ENCODE results near the gene NRXN2.
"Not testable (repeated sequence)": the region's sequence is repeated elsewhere in the genome, so short reads cannot be mapped to it uniquely, and the experiment has no call there.

NRXN2 gene

DNA sequence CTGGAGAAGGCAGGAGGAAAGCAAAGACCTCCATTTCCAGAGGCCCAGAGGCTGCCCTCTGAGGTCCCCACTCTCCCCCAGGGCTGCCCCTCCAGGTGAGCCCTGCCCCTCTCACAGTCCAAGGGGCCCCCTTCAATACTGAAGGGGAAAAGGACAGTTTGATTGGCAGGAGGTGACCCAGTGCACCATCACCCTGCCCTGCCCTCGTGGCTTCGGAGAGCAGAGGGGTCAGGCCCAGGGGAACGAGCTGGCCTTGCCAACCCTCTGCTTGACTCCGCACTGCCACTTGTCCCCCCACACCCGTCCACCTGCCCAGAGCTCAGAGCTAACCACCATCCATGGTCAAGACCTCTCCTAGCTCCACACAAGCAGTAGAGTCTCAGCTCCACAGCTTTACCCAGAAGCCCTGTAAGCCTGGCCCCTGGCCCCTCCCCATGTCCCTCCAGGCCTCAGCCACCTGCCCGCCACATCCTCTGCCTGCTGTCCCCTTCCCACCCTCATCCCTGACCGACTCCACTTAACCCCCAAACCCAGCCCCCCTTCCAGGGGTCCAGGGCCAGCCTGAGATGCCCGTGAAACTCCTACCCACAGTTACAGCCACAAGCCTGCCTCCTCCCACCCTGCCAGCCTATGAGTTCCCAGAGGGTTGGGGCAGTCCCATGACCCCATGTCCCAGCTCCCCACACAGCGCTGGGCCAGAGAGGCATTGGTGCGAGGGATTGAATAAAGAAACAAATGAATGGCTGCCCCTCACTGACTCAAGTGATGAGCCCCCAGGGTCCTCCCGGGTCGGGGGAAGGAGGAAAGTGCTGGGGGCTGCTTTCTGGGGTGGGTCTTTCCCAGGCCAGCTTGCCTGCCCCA lies 121.2 kb downstream of the NRXN2 start:
- DNase-seq = no peak

DNA sequence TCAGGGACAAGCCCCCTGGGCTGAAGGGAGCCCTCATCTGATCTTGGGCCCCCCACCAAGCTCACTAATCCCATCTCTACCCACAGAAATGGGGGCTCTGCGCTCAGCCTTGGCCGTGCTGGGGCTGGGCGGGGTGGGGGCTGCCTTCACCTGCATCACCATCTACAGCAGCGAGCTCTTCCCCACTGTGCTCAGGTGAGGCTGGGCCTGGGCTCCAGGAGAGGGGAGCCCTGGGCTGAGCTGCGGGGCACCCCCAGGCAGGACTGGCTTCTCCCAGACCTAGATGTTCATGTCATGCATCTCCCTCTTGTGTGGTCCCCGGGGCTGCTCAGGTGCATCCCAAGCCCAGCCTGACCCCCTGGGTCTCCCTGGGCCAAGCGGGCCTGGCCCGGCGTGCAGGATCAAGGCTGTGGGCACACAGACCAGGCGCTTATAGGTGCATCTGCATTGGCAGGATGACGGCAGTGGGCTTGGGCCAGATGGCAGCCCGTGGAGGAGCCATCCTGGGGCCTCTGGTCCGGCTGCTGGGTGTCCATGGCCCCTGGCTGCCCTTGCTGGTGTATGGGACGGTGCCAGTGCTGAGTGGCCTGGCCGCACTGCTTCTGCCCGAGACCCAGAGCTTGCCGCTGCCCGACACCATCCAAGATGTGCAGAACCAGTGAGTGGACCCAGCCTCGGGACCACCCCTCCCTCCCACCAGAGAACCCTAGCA lies 122.6 kb downstream of the NRXN2 start:
- DNase-seq = no peak

DNA sequence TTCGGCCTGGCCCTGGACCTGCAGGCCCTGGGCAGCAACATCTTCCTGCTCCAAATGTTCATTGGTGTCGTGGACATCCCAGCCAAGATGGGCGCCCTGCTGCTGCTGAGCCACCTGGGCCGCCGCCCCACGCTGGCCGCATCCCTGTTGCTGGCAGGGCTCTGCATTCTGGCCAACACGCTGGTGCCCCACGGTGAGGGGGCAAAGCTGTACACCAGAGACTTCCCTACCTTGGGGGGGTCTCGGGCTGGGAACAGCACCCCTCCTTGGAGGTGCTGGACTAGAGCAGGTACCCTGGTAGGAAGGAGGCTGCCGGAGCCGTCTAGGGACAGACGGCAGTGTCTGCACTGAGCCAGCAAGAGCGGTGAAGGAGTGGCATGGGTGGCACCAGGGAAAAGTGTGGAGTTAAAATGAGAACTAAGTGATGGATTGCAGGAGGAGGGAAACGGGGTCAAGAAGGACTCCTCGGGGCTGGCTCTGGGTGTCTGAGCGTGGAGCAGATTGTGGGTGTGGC lies 123.2 kb downstream of the NRXN2 start:
- no peak for DNase-seq

DNA sequence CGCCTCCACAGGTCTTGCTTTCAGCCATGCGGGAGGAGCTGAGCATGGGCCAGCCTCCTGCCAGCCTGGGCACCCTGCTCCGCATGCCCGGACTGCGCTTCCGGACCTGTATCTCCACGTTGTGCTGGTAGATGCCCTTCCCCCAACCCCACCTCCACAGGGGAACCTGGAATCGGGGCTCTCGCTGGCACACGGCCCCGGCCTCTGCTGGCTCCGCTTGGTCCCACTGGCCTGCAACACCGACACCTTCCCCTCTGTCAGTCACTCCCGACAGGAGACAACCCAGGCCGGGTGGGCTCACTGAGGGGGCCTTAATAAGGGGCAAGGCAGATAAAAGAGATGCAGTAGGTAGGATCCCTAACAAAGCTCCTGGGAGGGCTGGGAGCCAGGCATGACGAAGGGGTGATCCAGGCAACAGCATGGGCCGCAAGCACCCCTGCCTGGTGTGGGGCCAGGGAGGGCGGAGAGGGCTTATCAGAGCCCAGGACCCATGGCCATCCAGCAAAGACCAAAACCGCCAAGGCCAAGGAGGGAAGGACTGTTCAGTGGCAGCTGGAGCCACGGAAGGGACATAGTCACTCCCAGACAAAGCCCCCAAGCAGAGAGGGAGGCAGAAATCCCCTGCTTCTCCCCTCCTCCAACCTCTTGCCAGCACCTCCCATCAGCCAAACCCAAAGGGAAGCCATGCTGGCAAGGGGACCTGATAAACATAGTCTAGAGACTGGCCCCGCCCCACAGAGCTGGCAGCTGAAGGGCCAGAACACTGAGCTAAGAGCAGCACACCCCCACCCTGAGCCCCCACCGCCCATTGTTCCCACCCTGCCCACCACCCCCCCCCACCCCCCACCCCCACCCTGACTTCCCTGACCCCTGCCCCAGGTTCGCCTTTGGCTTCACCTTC lies 124.0 kb downstream of the NRXN2 start:
- no peak for DNase-seq

DNA sequence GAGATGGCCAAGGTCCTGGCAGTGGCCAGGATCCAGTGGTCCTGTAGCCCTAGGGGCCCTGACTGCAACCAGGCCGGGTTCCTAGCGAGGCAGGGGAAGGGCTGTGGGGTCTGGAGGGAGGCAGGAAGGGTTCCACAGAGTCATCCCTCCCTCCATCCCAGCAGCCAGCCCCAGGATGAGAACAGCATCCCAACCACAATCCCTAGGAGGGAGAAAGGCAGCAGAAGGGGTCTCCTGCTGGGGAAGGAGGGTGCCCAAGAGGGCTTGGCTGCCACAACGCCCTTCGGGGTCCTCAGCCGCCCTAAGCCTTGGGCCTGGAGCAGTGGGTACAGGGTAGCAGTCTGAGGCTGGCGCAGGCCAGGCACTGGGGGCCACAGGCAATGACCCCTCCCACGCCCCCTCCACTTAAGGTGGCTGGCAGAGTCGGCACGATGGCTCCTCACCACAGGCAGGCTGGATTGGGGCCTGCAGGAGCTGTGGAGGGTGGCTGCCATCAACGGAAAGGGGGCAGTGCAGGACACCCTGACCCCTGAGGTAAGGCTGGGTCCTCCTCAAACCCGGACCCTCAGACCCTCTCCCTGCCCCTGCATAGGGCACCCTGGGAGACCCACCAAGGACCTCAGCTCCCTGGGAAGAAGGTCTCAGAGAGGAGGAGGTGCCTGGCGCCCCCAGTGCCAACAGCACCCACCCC lies 124.7 kb downstream of the NRXN2 start:
- no peak for DNase-seq

DNA sequence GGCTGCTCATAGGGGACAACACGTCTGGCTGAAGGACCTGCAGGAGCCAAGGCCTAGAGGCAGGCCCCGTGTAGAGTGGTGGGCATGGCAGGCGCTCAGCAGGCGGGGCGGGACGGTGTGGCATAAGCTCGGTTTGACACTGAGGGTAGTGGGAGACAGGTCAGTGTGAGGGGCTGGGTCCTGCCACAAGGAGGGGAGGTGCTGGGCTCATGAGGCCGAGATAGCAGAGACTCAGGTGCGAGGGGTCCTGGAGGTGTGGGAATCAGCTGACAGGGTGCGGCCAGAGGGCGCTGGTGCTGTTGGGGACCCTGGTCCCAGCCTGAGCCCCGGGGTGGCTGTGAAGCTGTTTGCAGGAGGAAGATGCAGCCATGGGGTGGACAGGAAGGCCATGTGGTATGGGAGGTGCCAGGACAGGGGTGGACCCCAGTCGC lies 125.3 kb downstream of the NRXN2 start:
- no peak for DNase-seq

DNA sequence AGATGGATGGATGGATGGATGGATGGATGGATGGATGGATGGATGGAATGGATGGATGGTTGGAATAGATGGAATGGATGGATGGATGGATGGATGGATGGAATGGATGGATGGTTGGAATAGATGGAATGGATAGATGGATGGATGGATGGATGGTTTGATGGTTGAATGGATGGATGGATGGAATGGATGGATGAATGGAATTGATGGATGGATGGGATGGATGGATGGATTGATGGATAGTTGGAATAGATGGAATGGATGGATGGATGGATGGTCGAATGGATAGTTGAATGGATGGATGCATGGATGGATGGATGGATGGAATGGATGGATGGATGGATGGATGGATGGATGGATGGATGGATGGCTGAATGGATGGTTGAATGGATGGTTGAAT lies 127.1 kb downstream of the NRXN2 start:
- not testable (repeated sequence) for DNase-seq

DNA sequence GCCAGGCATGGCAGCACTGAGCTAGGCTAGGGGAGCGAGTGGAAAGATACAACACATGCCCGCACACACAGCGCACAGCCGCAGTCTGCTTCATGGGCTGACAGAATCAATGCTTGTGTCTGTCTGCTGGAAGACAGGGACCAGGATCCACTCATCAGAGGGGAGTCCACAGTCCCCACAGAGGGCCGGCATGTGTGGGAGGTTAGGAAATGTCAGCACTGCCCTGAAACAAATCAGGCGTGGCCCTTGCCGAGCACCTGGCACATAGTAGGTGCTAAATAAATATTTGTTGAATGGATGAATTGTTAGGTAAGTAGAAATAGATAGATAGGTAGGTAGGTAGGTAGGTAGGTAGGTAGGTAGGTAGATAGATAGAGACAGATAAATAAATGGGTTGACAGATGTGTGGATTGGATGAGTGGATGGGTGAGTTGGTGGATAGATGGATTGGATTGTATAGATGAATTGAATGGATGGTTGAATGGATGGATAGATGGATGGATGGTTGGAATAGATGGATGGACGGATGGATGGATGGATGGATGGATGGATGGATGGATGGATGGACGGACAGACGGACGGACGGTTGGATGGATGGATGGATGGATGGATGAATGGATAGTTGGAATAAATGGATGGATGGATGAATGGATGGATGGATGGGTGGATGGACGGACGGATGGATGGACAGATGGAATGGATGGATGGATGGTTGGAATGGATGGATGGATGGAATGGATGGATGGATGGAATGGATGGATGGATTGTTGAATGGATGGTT lies 128.6 kb downstream of the NRXN2 start:
- no peak for DNase-seq

DNA sequence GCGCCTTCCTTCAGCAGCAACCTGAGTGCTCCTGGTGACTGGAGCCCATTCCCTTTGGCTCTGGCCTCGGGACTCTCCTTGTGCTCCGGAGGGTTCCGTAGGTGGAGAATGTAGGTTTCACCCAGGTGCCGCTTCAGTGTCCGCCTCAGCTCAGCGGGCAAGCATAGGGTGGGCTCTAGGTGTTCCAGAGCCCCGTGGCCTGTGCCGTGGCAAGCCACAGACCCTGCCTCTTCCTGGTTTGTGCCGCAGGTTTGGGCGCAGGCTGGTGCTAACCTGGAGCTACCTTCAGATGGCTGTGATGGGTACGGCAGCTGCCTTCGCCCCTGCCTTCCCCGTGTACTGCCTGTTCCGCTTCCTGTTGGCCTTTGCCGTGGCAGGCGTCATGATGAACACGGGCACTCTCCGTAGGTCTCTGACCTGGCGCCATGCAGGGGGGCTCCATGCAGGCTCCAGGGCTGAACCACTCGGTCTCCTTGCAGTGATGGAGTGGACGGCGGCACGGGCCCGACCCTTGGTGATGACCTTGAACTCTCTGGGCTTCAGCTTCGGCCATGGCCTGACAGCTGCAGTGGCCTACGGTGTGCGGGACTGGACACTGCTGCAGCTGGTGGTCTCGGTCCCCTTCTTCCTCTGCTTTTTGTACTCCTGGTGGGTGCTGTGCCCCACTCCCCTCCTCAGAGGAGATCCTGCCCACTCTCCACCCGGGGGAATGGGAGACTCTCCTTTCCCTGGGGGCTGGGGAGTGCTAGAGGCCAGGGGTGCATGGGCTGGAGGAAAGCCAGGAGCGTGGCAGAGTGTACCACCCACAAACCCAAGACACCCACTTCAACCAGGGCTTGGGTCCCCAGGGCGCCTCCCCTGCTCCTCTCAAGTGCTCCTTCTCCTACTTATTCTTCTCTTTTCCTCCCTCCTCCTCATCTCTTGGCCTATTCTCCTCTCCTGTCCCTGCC lies 129.6 kb downstream of the NRXN2 start:
- no peak for DNase-seq

DNA sequence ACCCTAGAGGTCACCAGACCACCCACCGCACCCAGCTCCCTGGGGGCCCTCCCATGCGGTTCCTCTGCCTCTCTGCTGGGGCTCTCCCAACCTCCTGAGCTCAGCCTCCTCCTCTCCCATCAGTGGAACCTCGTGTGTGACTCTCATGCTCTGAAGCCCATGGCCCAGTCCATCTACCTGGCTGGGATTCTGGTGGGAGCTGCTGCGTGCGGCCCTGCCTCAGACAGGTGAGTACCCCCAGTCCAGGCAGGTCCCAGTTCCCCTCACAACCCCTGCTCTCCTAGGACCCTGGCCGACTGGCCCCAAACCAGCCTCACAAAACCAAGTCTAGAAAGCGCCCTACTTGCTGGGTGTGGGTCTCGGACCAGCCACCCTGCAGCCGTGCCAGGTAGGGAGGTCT lies 130.3 kb downstream of the NRXN2 start:
- no peak for DNase-seq

DNA sequence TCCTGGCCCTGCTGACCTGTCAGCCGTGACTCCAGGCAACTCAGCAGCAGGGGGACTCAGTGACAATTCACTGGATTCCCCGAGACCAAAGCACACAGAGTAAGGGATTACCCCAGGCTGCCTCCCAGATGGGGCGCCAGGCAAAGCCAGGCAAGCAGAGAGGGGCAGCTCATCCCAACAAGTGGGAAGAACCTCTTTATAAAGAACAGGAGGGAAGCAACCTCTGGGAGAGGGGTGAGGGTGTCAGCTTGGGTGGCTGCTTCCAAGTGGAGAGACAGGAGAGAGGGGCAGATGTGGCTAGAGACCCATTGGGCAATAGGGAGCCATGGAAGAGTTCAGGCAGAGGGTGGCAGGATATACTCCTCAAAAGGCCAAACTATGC lies 130.8 kb downstream of the NRXN2 start:
- no peak for DNase-seq

DNA sequence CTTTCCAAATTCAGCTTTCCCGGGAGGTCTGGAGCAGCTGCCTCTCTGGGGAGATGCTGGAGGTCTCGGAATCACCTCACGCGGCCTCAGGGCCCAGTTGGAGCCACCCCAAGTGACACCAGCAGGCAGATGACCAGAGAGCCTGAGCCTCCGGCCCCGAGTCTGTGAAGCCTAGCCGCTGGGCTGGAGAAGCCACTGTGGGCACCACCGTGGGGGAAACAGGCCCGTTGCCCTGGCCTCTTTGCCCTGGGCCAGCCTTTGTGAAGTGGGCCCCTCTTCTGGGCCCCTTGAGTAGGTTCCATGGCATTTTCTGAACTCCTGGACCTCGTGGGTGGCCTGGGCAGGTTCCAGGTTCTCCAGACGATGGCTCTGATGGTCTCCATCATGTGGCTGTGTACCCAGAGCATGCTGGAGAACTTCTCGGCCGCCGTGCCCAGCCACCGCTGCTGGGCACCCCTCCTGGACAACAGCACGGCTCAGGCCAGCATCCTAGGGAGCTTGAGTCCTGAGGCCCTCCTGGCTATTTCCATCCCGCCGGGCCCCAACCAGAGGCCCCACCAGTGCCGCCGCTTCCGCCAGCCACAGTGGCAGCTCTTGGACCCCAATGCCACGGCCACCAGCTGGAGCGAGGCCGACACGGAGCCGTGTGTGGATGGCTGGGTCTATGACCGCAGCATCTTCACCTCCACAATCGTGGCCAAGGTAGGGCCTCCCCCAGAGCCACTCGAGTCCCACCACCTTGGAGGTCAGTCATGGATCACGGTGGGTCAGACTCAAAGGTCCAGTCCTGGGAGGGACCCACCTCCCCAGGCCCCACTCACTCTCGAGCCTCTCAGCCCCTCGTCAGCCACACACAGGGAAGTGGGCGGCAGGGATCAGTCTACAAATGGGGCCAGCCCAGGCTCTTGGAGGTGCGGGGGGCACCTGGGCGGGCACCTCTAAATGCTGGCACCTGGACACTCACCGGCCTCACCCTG lies 131.5 kb downstream of the NRXN2 start:
- DNase-seq = no peak

DNA sequence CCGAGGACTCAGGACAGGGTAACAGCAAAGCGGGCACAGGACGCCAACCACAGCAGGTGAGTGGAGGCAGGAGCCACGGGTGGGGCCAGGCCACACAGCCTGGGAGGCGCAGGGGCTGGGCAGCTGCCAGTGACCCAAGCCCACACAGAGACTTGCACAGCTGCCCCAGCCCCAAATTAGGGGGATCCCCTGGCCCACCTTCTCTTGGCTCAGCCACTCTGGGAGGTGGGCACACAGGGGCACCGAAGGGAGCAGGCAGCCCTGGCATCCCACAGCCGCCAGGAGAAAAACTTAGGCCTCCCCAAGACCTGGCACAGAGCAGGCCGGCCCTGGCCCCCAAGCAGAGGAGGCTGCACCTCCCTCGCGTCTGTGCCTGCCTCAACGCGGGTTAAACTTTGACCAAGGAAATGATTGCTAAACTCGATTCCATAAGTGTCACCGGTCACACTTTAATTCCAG lies 132.2 kb downstream of the NRXN2 start, which contains the start of gene SLC22A12:
SLC22A12 (plus strand) TSS at position 458 of the 459 bp plus-strand sequence. CDS start 337 bp downstream, outside the sequence.
- DNase-seq = no peak

DNA sequence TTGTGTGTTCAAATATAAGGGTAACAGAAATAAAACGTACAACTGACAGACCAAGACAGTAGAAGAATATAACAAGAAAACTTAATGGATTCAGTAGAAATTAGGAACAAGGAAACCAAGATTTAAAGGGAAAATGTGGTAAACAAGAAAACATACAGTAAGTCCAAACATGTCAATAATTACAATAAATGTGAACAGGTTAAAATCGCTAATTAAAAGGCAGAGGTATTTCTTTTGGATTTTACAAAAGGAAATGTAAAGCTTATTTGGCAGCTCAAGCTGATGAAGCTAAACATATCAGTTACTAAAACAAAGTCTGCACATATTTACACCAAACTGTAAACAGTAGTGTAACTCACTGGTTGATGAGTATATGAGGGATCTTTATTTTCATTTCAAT lies 134.3 kb downstream of the NRXN2 start:
- no peak for DNase-seq

DNA sequence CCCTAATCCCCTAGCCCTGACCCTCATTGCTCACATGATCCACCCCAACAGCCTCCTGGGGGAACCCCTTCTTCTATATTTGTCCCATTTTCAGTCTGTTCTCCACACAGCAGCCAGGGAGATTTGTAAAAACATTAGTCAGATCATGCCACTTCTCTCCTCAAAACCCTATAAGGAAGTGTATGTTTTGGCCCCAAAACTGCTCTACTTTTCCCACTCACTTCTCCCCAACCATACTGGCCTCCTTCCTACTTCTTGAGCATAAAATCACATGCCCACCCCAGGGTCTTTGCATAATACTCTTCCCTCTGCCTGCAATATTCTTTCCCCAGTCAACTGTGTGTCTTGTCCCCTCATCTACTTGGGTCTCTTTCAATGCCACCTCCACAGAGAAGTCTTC lies 136.6 kb downstream of the NRXN2 start:
- no peak for DNase-seq

DNA sequence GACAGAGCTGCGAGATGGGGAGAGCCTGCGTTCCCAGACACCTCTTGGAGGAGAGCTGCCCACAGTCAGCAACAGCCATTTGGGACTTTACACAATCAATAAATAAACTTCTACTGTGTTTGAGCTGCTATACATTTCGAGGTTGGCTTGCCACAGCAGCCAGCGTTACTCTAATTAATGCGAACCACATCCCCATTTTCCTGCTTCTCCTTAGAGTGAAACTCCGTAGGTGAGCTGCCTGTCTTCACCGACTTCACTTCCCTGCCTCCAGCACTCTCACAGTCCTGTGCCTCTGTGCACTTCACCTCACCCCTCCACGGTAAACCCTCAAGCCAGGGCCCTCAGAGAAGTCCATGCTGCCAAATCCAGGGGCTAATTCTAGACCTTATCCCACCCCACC lies 137.8 kb downstream of the NRXN2 start:
- no peak for DNase-seq

DNA sequence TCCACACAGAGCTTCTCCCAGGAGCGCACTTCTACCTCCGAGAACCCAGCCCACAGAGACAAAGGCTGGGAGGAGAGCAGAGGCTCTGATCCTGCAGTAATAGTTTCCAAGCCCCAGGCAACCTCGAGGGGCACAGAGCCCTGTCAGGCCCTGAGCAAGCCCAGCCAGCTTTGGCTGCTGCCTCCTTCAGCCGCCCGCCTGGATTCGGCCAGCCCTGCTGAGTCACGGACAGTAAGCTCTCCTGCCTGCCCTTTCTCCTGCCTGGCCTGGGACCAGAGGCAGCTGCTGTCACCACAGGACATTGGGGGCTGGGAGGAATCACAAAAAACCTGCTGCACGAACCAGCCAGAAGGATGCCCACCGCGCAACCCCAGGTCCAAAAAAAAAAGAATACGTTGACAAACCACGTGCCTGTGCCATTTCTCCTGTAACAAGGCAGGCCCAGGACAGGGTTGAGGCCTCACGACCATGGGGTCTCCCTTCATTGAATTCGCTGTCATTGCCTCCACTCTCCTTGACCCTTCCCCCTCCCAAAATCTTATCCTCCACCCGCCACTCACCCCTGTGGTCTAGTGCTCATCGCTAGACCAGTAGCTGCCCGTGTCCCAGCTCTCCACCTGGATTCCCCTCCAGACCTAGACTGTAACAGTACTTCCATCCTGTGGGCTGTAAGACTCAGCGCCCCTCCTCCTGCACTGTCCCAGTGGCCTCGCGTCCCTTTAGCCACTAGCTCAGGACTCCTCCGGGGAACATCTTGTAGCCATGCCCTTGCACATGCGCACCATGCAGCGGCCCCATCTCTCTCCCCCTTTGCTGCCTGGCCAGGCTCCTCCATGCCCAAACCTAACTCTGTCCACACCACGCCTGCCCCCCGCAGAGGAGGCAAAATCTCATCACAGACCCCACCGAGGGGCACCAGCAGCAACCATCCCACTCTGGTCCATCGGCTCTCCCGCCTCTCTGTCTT lies 139.4 kb downstream of the NRXN2 start:
- no peak for DNase-seq

DNA sequence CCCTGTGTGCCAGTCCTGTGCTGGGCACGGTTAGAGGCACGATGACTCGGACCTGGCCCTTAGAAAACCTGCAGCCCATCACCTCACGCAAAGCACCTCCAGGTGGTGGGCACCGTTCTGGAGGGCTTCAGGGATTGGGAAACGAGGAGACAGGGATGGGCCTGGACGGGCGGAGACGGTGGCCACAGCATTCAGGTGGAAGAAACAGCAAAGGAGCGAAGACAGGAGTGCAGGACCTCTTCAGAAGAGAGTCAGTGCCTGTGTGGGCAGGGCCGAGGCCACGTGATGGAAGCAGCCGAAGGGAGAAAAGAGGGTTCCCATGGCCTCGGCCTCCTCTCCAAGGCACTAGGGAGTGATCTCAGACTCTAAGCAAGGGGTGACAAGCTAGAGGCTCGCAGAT lies 140.1 kb downstream of the NRXN2 start:
- DNase-seq = no peak
